NCI-H345 treated with DMSO at 0.1 percent for 48 hours (cell line): Measurements from ENCODE around the gene SUN5.

ENCODE experiments used
- DNase-seq: peaks from one replicate; lab custom pipeline; 2025; ENCODE audit not compliant: unreplicated experiment; lab: John Stamatoyannopoulos, UW

The SUN5 gene

DNA sequence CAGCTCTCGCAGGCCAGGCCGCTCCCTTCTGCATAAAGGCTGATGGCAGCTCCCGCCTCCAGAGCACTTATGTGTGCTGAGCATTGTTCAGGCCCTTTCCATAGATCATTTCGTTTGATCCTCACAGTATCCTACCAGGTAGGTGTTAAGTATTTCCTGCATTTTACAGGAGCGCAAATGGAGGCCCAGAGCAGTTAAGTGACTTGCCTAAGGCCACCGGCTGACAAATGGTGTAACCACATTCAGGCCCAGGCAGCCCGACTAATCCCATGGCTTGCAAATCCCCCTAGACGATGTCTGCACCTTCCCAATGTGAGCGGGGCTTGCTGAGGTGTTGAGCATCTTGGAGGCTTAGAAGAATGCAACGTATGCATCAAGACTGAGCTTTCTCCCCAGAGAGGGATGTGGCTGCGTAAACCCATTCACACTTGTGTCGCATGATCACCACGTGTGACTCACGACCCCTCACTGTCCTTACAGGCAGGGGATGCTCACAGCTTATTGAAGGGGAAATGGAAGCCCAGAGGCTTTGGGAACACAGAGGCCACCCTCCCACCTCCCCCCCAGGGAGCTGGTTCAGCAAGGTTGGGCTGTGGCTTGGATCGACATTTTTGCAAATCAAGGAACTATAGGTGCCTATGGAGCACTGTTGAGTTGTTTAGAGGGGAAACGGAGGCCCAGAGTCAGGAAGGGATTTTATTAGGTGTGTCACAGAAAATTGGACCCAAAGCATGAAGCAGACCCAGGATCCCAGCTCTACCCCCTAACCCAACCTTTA is 10.3 kb upstream of the SUN5 start:
- DNase-seq = no peak

DNA sequence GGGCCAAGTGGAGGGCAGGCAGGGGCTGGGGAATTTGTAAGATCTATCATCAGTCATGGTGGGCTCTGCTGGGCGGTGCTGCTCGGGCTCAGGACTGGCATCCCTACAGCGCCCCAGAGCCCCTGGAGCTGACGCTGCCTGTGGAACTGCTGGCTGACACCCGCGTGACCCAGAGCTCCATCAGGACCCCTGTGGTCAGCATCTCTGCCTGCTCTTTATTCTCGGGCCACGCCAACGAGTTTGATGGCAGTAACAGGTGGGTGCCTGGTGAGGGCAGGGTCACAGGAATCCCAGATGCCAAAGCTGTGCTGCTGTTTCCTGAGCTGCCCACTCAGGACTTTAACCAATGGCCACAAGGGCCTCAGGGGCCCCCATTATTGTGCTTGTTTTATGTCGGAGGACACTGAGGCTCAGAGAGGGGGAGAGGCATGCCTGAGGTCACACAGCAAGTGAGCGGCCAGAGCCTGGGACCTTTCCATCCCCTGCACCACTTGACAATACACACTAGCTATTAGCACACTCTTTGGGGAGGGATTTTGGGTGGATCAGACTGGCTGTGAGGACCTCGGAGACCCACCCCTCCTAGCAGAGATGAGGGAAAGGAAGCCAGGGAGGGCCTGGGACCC is 9.6 kb upstream of the SUN5 start:
- DNase-seq = no peak

DNA sequence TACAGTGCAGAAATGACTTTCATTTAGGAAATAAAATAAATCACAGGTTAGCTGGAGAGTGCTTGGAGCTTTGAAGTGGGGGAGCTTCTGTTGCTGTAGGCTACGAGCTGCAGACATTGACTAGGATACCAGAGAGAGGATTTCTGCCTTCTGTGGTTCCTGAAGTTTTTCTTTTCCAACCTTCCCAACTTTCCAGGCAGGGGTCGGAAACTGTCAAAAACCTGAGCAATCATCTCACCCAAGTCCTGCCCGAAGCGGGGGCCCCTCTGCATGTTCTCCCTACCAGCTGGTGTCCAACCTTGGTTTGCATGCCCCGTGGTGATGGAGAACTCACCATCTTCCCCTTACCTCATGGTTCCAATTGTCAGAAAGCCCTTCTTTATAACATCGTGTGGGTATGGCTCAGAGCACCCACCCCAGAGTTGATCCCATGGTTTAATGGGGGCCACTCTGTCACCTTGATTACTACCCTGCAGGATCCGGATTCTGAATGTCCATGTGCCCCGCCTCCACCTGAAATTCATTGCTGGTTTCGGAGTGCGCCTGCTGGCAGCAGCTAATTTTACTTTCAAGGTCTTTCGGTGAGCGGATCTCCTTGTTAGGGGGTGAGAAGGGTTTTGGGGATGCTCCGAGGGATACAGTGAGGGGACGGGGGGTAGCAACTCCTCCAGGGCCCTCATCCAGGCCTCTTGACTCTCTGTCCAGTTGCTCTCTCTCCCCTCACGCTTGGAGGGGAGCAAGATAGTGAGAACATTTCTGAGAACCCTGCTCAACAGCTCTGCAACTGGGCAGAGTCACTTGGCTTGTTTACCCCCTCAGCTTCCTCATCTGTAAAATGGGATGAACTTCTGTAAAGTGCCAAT is 8.3 kb upstream of the SUN5 start:
- DNase-seq = no peak

DNA sequence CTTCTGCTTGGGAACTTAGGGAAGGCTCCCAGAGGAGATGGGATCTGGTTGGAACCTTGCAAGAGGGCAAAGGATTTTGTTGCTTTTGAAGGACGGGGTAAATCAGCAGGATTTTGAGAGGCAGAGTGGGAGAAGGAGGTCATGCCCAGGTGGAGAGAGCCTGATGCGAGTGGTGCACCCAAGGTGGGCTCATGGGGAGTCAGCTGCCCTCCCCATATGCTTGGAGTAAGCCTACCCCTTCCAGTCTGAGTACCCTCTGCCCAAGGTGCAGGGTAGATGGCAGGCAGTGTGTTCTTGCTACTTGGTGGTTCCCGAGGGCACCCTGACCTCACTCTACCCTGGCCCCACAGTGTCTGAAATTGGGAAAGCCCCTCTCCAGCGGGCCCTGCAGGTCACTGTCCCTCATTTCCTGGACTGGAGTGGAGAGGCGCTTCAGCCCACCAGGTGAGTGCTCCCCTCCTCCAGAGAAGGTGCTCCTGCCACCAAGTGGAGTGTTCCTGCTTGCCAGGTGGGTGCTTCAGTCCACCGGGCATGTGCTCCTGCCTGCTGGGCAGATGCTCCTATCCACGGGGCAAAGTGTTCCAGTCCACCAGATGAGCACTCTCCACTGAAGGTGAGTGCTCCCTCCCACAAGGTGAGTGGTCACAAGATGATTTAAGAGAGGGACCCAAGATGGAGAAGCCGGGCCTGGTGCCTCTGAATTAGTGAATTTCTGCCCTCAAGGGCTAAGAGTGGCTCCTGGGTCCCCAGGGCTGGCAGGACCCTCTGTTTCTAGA is 6.6 kb upstream of the SUN5 start:
- DNase-seq = no peak

DNA sequence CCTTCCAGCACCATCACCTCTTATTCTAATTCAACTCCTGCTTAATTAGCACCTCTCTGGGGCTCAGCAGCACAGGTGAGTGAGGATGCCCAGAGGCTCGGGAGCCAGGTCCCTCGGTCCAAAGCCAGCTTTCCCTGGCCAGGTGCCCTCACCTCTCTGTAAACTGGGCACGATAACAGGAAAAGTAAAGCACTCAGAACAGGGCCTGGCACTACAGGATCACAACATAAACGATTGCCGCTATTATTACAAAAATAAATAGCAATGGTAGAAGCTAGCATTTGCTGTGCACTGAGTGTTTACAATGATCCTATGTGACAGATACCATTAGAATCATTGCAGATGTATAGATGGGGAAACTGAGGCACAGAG is 5.9 kb upstream of the SUN5 start:
- no peak for DNase-seq

DNA sequence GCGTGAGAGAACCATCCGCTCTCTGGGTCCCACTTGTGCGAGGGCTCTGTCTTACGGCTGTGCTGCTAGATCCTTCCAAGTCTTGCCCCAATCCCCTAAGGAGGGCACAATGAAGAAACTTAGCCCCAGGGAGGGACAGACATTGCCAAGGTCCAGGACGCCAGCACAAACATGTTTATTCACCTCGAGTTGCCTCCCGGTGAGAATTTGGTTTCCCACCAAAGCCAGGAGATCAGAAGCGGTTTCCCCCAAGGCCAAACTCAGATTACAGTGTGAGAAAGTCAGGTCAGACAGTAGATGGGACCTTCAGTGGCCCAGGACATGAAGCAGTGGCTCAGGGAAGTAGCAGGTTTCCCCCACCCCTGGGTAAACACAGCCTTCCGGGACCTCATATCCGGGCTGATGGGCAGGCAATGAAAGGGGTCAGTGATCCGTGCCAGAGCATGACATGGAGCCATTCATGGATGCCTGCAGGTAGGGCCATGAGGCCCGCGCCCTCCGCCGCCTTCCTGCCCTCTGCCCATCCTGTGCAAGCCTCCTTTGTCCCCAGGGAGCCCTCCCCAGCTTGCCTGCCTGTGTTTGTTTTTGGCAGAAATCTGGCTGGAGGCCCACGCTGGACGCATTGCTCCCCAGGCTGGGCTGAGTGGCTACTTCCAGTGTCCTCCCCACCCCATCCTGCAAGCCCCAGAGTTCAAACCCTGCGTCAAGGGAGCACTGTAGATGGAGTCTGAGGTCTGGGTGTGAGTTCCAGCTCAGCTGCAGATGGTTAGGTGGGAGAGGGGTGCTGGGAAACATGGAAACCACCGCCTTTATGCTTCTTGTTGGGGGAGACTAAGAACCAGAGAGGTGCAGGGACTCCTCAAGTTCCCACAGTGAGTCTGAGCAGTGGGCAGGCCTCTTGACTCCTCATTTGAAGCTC is 5.2 kb upstream of the SUN5 start:
- no peak for DNase-seq

DNA sequence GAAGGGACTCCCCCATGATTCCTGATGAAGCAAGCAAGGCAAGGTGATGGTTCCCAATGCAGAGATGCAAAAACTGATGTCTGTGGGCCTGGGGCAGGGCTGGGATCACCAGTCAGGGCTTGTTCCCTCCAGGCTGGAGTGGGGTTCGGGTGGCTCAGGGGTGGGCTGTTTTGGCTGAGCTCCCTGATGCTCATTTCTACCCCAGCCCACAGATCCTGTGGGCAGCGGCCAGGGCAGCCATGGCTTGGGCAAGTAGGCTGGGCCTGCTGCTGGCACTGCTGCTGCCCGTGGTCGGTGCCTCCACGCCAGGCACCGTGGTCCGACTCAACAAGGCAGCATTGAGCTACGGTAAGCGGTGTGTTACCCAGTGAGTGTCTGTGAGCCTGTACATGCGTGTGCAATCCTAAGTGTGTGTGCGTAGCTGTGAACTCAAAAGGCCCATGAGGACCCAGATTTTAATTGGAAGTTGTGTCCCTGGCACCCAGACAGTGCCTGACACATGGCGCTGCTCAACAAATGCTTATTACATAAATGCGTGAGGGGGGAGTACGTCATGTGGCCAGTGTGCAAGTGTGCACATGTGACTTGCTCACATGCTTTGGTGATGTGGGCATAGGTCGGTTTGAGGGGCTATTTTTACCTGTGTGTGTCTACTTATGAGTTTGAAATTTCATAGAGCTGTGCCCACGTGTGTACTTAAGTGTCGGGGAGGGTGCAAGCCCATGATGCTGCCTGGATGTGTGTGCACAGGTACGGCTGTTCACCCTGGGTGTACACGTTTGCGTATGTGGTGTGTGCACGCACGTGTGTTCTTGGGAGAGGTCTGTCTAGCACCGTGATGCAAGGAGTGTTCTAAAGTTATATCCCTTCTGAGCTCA is 4.3 kb upstream of the SUN5 start:
- no peak for DNase-seq

DNA sequence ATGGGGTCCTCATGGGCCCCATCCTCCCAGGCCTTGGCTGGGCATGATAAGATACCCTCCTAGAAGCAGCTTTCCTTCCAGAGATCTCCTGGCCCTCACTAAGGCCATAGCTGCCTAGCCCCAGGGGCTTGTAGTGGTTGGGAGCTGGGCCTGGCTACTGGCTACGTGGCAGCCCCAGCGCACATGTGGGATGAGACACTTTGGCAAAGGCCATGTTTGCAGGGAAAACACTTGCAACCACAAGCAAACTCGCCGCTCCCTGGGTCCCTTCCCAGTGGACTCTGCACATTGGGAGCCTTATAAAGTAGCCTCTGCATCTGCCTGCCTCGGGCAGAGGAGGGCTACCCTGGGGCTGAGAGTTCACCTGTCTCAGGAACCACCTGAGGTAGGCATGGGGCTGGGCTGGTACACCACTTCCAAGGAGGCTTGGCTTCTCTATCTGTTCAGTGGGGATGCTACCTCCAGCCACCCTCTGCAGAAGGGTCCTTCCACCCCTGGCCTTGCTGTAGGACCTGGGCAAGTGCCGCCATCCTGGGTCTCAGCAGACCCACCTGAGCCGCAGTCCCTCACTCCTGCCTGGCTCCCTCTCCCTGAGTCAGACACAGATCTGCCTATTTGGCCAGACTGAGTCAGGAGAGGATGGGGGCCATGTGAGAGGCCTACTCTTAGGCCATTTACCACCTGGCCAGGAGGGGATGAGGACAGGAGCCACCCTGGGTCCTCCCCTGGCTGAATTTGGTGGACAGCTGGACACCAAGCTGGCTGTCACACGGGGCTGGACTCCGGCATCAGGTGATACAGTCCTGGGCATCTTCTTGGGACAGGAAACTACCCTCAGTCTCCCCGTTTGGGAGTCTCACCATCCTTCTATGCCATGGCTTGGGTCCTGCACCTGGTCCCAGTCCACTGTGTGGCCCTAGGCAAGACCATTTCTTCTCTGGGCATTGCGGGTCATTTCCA is 3.4 kb upstream of the SUN5 start, which contains the start of gene BPIFB2:
Gene BPIFB2 (plus strand): TSS at position 329 of the 960 bp plus-strand sequence. CDS start 871 bp downstream, outside the sequence.
- no peak for DNase-seq

DNA sequence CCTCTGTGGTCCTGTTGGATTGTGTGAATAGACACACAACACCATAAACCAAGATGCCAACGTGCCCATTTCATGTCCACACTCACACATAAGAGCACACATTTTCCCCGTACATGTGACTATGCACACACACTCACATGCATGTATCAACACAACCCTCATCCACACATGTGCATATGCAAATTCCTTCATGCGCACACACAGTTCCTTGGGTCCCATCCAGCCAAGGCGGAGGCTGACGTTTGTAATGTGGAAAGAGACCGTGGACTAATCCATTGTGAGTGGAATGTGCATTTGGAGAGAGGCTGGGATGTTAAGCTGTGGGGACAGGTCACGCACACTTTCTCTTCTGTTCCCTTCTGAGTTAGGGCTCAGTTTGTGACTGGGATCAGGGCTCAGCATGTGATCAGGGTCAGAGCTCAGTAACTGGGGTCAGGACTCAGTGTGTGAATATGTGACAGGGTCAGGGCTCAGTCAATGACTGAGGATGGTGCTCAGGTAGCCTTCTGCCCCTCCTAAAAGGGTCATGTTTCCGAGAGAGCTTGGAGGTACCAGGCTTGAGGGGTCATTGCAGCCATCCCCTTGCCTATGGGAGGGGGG is 2.6 kb upstream of the SUN5 start:
- no peak for DNase-seq

DNA sequence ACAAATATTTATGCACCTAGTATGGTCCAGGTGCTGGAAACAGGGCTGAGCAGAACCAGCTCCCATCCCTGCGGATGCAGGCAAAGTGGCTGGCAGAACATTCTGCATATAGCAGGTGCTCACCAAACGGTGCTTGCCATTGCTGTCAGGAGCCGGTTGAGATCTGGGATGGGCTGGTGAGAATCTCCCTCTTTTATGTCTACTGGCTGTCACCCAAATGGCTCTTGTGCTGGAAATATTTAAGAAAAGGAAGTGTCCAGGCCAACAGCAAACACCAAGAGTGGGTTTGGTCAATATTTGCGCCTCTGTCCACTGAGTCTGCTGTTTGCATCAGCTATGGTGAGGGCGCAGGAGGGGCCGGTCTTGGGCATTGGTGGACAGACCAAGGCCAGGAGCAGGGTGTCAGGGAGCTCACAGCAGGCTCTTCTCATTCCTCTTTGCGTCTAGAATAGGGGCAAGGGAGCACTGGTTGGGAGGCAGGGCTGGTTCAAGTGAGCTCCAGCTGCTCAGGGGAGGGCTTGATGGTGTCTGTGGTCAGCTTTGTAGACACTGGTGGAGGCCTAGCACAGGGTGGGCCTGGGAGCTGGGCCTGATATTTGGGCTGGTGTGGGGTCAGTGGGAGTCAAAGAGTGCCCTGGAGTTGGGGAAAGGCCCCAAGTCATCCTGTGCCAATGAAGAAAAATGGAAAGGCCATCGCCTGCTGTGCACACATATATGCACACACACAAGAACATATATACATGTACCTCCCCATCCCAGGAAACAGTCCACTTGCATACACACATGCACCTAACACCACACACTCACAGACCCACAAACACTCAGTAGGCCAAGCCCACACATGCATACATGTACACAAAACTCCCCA is 1.9 kb upstream of the SUN5 start:
- DNase-seq = no peak

DNA sequence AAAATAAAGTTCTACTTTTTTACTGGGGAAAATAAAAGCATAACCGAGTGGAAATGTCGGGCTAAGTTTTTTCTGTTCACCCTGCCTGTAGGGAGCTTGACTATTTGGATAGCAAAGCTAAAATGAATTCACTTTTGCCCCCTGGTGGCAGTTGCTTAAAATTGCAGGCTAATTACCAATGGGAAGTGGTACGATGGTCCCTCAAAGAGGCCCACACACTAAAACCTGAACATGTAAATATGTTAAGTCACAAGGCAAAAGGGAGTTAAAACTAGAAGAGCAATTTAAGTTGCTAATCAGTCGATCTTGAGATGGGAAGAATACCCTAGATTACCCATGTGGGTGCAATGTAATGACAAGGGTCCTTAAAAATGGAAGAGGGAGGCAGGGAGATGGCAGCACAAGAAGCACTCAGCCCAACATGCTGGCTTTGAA is 916 bp upstream of the SUN5 start:
- DNase-seq = no peak

DNA sequence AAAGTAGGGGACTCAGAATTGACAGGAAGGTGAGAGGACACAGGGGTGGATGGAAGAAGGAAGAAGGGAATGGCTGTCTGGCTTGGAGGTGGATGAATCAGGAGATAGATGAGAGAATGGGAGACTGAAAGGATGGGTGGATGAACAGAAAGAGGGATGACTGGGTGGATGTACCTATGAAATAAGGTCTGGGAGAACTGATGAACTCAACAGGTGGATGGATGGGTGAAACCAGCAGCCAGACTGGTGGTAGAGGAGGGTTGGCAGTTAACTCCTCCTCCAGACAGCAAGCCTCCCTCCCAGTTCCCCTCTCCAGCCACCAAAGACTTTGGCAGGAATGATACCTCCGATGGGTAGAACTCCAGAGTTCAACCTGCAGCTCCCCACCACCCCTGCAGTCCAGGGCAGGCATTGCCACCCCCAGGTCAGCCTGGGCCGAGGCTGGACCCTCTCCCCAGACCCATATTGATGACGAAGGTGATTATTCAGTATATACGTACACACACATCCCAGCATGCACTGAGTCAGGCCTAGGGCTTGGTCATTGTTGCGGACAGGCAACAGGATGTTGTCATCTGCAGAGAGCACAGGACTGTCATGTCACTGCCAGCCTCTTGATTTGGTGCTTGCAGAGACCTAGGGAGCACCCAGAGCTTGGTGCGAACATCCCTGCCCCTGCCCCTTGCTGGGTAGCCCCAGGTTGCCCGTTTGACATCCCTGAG is 2.0 kb downstream of the SUN5 start:
- no peak for DNase-seq

DNA sequence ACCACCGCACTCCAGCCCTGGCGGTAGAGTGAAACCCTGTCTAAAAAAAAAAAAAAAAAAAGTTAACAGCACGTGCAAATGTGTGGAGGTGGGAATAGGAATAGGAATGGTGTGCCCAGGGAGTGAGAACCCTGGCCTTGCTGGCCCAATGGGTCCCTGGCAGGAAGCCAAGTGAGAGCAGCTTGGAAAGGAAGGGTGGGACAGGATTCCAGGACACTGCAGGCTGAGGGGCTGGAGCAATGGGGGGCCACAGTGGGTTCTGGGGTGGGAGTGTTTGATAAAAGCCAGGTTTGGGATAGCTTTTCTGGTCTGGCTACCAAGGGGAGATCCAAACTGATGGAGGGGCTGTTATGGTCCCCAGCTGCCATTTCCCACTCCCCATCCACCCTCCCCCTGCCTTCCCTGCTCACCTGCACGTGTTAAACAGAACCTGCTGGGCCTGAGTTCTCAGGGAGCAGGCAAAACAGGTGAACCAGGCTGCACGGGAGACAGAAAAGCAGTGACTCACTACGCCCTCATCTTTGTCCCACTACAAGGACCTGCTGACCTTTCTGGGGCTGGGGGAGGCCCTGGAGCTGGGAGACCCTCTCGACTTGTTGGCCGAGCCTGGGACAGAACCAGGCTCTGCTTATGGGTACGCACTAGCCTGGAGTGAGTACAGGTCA is 3.3 kb downstream of the SUN5 start:
- DNase-seq = no peak

DNA sequence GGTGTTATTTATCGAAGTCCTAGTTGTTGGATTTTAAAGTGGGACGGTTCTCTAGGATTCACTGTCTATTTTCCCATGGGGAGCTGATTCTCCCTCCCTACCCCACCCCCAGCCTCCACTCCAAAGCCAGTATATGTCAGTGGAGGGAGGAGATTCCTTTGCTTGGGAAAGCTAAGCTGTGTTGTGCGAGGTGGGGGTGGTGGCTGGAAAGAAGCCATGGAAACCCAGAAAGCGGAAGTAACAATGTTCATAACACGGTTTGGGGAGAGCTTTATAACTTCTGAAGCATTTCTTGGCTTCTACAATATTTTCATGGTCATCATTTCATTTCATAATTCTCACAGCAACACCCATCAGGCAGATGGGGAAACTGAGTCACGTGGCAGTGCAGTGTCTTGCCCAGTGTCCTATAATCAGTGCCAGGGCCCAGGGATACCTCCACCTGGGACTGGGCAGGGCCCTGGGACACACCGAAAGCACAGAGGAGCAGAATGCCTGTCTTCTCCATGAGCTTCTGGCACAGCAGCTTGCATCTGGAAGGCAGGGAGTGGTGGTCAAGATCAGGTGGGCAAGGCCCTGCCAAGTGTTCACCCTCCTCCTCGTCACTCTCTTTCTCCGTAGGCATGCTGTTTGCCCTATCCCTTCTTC is 4.5 kb downstream of the SUN5 start:
- DNase-seq = no peak

DNA sequence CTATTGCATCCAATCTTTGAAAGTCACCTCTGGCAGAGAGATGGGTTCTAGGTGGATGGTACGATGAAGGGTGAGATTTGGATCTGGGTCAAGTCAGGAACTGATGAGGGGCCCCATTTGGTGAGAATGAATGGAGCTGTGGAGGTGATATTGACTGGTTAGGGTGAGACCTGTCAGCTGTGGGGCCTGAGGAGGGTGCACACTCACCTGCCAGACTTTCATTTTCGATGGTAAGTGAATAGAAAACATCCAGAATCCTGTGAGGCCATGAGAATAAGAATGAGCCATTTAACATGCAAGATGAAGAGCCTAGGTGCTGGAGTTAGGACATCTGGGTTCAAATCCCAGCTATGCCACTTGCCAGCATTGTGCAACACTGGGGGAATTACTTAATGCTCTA is 6.8 kb downstream of the SUN5 start:
- no peak for DNase-seq
